Muscle layer of duodenum (tissue), 2 donors: ENCODE results near the gene DYDC2.

ENCODE experiments used
- H3K27ac ChIP-seq: one replicate; pipeline ENCODE4 v1.7.0; 2013; ENCODE audit warnings: mild to moderate bottlenecking, low read length
- H3K27me3 ChIP-seq: one replicate; pipeline ENCODE4 v1.7.0; 2013; ENCODE audit warnings: low read depth, mild to moderate bottlenecking, control low read depth, low read length
- H3K36me3 ChIP-seq, 2 donors: one replicate each; pipeline ENCODE4 v1.7.0; 2013; ENCODE audit warnings: low read length in 2 of 2, control low read depth in 1 of 2, mild to moderate bottlenecking in 1 of 2; ENCODE audit not compliant: insufficient read depth in 2 of 2, control insufficient read depth in 1 of 2
- H3K4me1 ChIP-seq, 2 donors: one replicate each; pipeline ENCODE4 v1.7.0; 2013; ENCODE audit warnings: low read length in 2 of 2, mild to moderate bottlenecking in 2 of 2, control low read depth in 1 of 2, moderate library complexity in 1 of 2; ENCODE audit not compliant: insufficient read depth in 2 of 2, control insufficient read depth in 1 of 2
- H3K4me3 ChIP-seq, 2 donors: one replicate each; pipeline ENCODE4 v1.7.0; 2013; ENCODE audit warnings: low read length in 2 of 2, low read depth in 1 of 2, mild to moderate bottlenecking in 1 of 2
- H3K9me3 ChIP-seq, 2 donors: one replicate each; pipeline ENCODE4 v1.7.0; 2013; ENCODE audit warnings: low read length in 2 of 2, control low read depth in 1 of 2, mild to moderate bottlenecking in 1 of 2; ENCODE audit not compliant: control insufficient read depth in 1 of 2
- donor health status: healthy.

Gene DYDC2

GRCh38 chr10:80406204-80406603 is 49.6 kb downstream of the DYDC2 start:
- Histone ChIP-seq H3K9me3 (no peaks in the 10 kb centered on the region), H3K4me1 (peaks cover 5 to 25% of the 10 kb centered on the region in 2 donors), H3K27me3 (no peaks in the 10 kb centered on the region), H3K36me3 (no peaks in the 10 kb centered on the region), H3K4me3 (no peak overlapping the region), H3K27ac (no peak overlapping the region)

GRCh38 chr10:80407812-80408241 is 51.2 kb downstream of the DYDC2 start:
- H3K4me1 ChIP-seq = peaks cover 5 to 41% of the 10 kb centered on the region in 2 donors

GRCh38 chr10:80408242-80409101 is 51.9 kb downstream of the DYDC2 start, which contains the start of gene PRXL2A:
TSS of gene PRXL2A (plus strand) at chr10:80408551. CDS start at chr10:80420468, 11,917 bp downstream.
- Histone ChIP-seq H3K9me3 (no peaks in the 10 kb centered on the region), H3K36me3 (no peaks in the 10 kb centered on the region), H3K27me3 (no peaks in the 10 kb centered on the region), H3K4me3 (peak within 1 kb of the TSS; percentile 81 to 89), H3K27ac (peak within 1 kb of the TSS; percentile 72), H3K4me1 (peaks cover 6 to 46% of the 10 kb centered on the region in 2 donors)

More at GRCh38 chr10:80407812-80408241, 51.2 kb downstream of the DYDC2 start:
- Histone ChIP-seq H3K36me3 (no peaks in the 10 kb centered on the region), H3K4me3 (peak overlapping the region; percentile 81 to 89), H3K27ac (peak overlapping the region; percentile 72), H3K27me3 (no peaks in the 10 kb centered on the region), H3K9me3 (no peaks in the 10 kb centered on the region)

GRCh38 chr10:80409121-80409520 is 52.5 kb downstream of the DYDC2 start:
- Histone ChIP-seq H3K27ac (peak overlapping the region; percentile 70), H3K4me1 (peaks cover 13 to 52% of the 10 kb centered on the region in 2 donors), H3K27me3 (no peaks in the 10 kb centered on the region), H3K9me3 (no peaks in the 10 kb centered on the region), H3K4me3 (peak overlapping the region; percentile 81 to 89), H3K36me3 (no peaks in the 10 kb centered on the region)

GRCh38 chr10:80410122-80410521 is 53.5 kb downstream of the DYDC2 start:
- H3K4me1 ChIP-seq = peaks cover 21 to 62% of the 10 kb centered on the region in 2 donors
- no peaks in the 10 kb centered on the region for H3K9me3 ChIP-seq
- no peaks in the 10 kb centered on the region for H3K36me3 ChIP-seq
- H3K4me3 ChIP-seq = peak overlapping the region; percentile 12 to 89
- H3K27me3 ChIP-seq = no peaks in the 10 kb centered on the region
- no peak overlapping the region for H3K27ac ChIP-seq

GRCh38 chr10:80410578-80411145 is 54.1 kb downstream of the DYDC2 start:
- Histone ChIP-seq H3K27ac (peak overlapping the region; percentile 28), H3K4me3 (peak overlapping the region; percentile 12 to 89), H3K36me3 (no peaks in the 10 kb centered on the region), H3K9me3 (no peaks in the 10 kb centered on the region), H3K27me3 (no peaks in the 10 kb centered on the region), H3K4me1 (peaks cover 27 to 68% of the 10 kb centered on the region in 2 donors)

GRCh38 chr10:80411267-80411668 is 54.7 kb downstream of the DYDC2 start:
- Histone ChIP-seq H3K36me3 (no peaks in the 10 kb centered on the region), H3K27ac (peak overlapping the region; percentile 28), H3K4me1 (peaks cover 33 to 73% of the 10 kb centered on the region in 2 donors)

GRCh38 chr10:80411681-80412220 is 55.2 kb downstream of the DYDC2 start:
- Histone ChIP-seq H3K27ac (no peak overlapping the region), H3K36me3 (no peaks in the 10 kb centered on the region), H3K4me3 (no peak overlapping the region), H3K9me3 (no peaks in the 10 kb centered on the region), H3K27me3 (no peaks in the 10 kb centered on the region), H3K4me1 (peaks cover 33 to 74% of the 10 kb centered on the region in 2 donors)

More at GRCh38 chr10:80411267-80411668, 54.7 kb downstream of the DYDC2 start:
- Histone ChIP-seq H3K4me3 (no peak overlapping the region), H3K9me3 (no peaks in the 10 kb centered on the region), H3K27me3 (no peaks in the 10 kb centered on the region)

GRCh38 chr10:80412486-80412885 is 55.9 kb downstream of the DYDC2 start:
- no peaks in the 10 kb centered on the region for H3K27me3 ChIP-seq
- peaks cover 33 to 74% of the 10 kb centered on the region in 2 donors for H3K4me1 ChIP-seq
- no peak overlapping the region for H3K4me3 ChIP-seq
- H3K27ac ChIP-seq = no peak overlapping the region
- H3K9me3 ChIP-seq = no peaks in the 10 kb centered on the region
- H3K36me3 ChIP-seq = no peaks in the 10 kb centered on the region

- H3K4me1 ChIP-seq = peaks cover 33 to 74% of the 10 kb centered on the region in 2 donors
- peak overlapping the region; percentile 59 for H3K27ac ChIP-seq
- no peaks in the 10 kb centered on the region for H3K27me3 ChIP-seq
- no peaks in the 10 kb centered on the region for H3K36me3 ChIP-seq
- no peaks in the 10 kb centered on the region for H3K9me3 ChIP-seq
- H3K4me3 ChIP-seq = no peak overlapping the region
Measured at GRCh38 chr10:80413271-80413996, 56.9 kb downstream of the DYDC2 start.
